Measurements from ENCODE around the gene CDK9. TPM values are rescaled to one million over a fixed set of nuclear protein-coding genes. Genes with fewer than 3 reads are reported as not detected.
A peak's percentile ranks its signal among the peaks of the same experiment; 100 is the strongest.

Gene CDK9
- total RNA-seq, 4 donors from 2014 or later = 60.7 to 96.3 (median 70.7) TPM

DNA sequence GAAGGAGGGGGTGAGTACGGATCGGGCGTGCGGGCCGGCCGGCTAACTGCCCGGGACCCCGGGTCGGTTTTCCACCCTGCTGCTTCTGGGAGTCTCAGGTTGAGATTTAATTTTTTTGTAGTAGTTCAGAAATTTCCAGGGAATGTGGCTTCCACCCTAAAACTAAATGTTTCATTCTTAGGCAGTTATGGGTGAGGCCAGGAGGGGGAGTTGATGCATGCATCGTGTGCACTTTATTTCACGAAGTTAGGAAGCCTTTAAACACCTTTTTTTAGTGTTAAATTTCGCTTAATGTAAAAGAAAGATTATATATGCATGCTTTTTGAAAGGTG is 905 bp downstream of the CDK9 start:
- intact Hi-C loops (cut with DNase I; ENCODE audit: low total_unique reads) = loop anchor here (5.0 kb wide), 1 partner anchor 126 kb away; no protein-coding TSS in a partner anchor
- no peak for TF ChIP-seq POLR2A (IDR thresholded peaks at IDR 0.05)
- TF ChIP-seq, protein P1, sequence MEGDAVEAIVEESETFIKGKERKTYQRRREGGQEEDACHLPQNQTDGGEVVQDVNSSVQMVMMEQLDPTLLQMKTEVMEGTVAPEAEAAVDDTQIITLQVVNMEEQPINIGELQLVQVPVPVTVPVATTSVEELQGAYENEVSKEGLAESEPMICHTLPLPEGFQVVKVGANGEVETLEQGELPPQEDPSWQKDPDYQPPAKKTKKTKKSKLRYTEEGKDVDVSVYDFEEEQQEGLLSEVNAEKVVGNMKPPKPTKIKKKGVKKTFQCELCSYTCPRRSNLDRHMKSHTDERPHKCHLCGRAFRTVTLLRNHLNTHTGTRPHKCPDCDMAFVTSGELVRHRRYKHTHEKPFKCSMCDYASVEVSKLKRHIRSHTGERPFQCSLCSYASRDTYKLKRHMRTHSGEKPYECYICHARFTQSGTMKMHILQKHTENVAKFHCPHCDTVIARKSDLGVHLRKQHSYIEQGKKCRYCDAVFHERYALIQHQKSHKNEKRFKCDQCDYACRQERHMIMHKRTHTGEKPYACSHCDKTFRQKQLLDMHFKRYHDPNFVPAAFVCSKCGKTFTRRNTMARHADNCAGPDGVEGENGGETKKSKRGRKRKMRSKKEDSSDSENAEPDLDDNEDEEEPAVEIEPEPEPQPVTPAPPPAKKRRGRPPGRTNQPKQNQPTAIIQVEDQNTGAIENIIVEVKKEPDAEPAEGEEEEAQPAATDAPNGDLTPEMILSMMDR (IDR thresholded peaks at IDR 0.05) = no peak
- peak overlapping the region; percentile 78 for H3K4me3 ChIP-seq (ENCODE audit: low read depth, poor library complexity, severe bottlenecking)
- DNase-seq (ENCODE audit: low spot score in 2 of 2) = no peak
- 0 to 1% methylated on average over 12 of the region's 12 CpGs for WGBS, 2 donors

DNA sequence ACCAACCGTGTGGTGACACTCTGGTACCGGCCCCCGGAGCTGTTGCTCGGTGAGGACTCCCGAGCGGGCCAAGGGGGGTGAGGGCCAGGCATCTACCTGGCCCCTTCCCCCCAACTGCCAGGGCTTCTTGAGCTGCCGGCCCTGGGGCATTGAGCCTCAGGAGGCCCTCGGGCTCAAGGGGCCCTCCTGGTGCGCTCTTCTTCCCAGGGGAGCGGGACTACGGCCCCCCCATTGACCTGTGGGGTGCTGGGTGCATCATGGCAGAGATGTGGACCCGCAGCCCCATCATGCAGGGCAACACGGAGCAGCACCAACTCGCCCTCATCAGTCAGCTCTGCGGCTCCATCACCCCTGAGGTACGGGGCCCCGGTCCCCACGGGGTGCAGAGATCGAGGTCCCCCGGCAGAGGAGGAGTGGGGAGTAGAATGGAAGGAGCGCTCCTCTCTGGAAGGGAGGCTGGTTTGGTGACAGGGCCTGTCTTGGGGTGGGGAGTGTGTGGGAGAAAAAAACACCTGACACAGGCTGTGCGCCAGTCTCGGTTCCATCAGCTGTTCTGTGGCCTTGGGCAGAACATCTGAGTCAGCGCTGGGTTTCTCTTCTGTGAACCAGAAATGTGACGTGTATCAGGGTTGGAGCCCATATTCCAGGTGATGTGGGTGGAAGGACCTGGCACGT is 2.6 kb downstream of the CDK9 start:
- intact Hi-C loops (cut with DNase I; ENCODE audit: low total_unique reads) = loop anchor here (5.0 kb wide), 1 partner anchor 124 kb away; no protein-coding TSS in a partner anchor
- H3K4me3 ChIP-seq (ENCODE audit: low read depth, poor library complexity, severe bottlenecking) = no peak overlapping the region
- no peak for DNase-seq (ENCODE audit: low spot score in 2 of 2)
- no peak for TF ChIP-seq POLR2A (IDR thresholded peaks at IDR 0.05)
- TF ChIP-seq, protein P1 (IDR thresholded peaks at IDR 0.05) = no peak
- WGBS, 2 donors = 75 to 77% methylated on average over 19 to 26 of the region's 26 CpGs

DNA sequence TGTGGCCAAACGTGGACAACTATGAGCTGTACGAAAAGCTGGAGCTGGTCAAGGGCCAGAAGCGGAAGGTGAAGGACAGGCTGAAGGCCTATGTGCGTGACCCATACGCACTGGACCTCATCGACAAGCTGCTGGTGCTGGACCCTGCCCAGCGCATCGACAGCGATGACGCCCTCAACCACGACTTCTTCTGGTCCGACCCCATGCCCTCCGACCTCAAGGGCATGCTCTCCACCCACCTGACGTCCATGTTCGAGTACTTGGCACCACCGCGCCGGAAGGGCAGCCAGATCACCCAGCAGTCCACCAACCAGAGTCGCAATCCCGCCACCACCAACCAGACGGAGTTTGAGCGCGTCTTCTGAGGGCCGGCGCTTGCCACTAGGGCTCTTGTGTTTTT is 3.3 kb downstream of the CDK9 start:
- intact Hi-C loops (cut with DNase I; ENCODE audit: low total_unique reads) = loop anchor here (5.0 kb wide), 1 partner anchor 123 kb away; no protein-coding TSS in a partner anchor
- TF ChIP-seq POLR2A (IDR thresholded peaks at IDR 0.05) = no peak
- TF ChIP-seq, protein P1 (IDR thresholded peaks at IDR 0.05) = no peak
- WGBS, 2 donors = 86% methylated on average over 25 of the region's 25 CpGs

DNA sequence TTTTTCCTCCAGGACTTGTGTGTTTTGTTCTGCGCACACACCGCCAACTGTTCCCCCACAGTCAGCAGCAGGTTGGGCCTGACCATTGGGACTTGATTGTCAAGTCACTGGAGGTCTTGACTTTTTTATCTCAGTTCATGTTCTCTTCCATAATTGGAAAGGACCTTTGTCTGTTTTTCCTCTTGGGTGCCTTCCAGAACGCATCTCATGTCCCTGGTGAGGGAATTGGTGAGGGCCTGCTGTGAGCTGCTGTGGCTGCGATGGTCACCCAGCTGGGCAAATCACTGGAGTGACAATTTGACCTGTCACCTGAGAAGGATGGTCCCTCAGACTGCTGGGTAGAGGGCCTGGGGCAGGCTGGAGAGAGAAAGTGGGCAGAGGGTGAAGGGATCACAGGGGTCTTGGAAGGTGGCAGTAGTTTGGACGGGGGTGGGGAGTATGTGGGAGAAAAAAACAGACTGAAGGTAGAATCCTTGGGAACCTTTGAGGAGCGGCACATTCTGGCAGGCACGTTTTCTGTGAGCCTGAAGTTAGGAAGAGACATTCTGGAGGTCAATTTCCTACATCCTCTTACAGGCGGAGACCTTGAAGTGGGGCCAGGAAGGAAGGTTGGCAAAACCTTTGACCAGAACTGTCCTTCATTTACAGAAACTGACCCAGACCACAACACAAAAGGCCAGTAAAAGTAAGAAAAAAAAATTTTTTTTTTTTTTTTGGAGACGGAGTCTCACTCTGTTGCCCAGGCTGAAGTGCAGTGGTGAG is 4.4 kb downstream of the CDK9 start:
- intact Hi-C loops (cut with DNase I; ENCODE audit: low total_unique reads) = no loop called here

More for the DNA sequence above, 3.3 kb downstream of the CDK9 start:
- no peak for DNase-seq (ENCODE audit: low spot score in 2 of 2)
- no peak overlapping the region for H3K4me3 ChIP-seq (ENCODE audit: low read depth, poor library complexity, severe bottlenecking)

DNA sequence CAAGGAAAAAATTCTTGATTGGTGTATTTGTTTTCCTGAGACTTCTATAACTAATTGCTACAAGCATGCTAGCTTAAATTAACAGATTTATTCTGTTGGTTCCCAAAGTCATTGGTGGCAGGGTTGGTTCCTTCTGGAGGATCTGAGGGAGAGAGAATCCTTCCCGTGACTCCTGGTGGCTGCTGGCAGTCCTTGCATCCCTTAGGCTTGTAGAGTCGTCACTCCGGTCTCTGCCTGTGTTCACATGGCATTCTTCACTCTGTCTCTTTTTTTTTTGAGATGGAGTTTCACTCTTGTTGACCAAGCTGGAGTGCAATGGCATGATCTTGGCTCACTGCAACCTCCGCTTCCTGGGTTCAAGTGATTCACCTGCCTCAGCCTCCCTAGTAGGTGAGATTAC is 5.3 kb downstream of the CDK9 start:
- no peak overlapping the region for H3K4me3 ChIP-seq (ENCODE audit: low read depth, poor library complexity, severe bottlenecking)
- intact Hi-C loops (cut with DNase I; ENCODE audit: low total_unique reads) = no loop called here
- 69 to 76% methylated on average over 4 of the region's 4 CpGs for WGBS, 2 donors
- no peak for DNase-seq (ENCODE audit: low spot score in 2 of 2)
- no peak for TF ChIP-seq POLR2A (IDR thresholded peaks at IDR 0.05)
- TF ChIP-seq, protein P1 (IDR thresholded peaks at IDR 0.05) = no peak

More for the DNA sequence above, 4.4 kb downstream of the CDK9 start:
- no peak for DNase-seq (ENCODE audit: low spot score in 2 of 2)
- H3K4me3 ChIP-seq (ENCODE audit: low read depth, poor library complexity, severe bottlenecking) = no peak overlapping the region
- TF ChIP-seq, protein P1 (IDR thresholded peaks at IDR 0.05) = no peak
- no peak for TF ChIP-seq POLR2A (IDR thresholded peaks at IDR 0.05)
- WGBS, 2 donors = 88 to 90% methylated on average over 9 of the region's 9 CpGs
